ENCODE data around the gene MEX3B. TPM values are rescaled to one million over a fixed set of nuclear protein-coding genes. Genes with fewer than 3 reads are reported as not detected.
A peak's percentile ranks its signal among the peaks of the same experiment; 100 is the strongest.

MEX3B gene
- total and polyA plus RNA-seq, 9 donors, result 2.4 to 8.1 (median 5.2) TPM

DNA sequence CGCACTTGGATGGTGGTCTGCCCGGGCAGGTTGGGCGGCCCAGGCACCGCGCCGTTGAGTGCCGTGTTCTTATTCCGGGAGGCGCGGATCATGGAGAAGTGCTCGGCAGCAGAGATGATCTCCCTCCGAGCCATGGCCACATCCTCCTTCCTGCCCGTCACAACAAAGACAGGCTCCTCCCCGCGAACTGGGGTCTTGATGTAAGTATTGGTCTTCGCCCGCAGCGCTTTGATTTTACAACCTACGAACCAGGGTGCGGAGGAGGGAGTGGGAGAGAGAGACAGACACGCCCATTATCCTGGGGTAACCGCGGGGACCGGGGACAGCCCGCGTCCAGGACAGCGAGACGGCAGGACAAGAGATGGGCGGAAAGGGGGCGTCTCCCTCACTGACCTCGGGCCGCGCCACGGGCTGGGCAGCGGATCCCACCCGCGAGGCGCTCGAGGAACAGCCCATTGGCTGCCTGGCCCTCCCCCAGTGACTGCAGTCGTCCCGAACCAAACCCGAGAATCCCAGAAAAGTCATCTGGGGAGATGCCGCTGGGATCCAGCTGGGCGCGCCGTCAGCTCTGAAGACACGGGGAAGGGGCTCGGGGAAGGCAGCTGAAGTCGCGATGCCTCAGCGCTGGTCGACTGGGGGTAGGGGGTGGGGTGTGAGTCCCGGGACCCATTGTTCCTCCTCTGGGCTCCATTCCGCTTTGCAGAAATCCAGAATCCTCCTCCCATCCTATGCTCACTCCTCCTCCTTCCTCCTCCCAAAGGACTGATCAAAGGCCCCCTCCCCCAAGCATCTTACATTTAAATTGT is 1.2 kb downstream of the MEX3B start:
- H3K4me3 ChIP-seq, result peak overlapping the region; percentile 78
- H3K27ac ChIP-seq, result peak overlapping the region; percentile 90 to 91
- no peaks in the 10 kb centered on the region for H3K27me3 ChIP-seq
- intact Hi-C loops (cut with DNase I), result no loop called here
- no peaks in the 10 kb centered on the region for H3K9me3 ChIP-seq
- peaks cover 15% of the 10 kb centered on the region for H3K4me1 ChIP-seq (ENCODE audit: insufficient read depth)
- TF ChIP-seq, protein P1, sequence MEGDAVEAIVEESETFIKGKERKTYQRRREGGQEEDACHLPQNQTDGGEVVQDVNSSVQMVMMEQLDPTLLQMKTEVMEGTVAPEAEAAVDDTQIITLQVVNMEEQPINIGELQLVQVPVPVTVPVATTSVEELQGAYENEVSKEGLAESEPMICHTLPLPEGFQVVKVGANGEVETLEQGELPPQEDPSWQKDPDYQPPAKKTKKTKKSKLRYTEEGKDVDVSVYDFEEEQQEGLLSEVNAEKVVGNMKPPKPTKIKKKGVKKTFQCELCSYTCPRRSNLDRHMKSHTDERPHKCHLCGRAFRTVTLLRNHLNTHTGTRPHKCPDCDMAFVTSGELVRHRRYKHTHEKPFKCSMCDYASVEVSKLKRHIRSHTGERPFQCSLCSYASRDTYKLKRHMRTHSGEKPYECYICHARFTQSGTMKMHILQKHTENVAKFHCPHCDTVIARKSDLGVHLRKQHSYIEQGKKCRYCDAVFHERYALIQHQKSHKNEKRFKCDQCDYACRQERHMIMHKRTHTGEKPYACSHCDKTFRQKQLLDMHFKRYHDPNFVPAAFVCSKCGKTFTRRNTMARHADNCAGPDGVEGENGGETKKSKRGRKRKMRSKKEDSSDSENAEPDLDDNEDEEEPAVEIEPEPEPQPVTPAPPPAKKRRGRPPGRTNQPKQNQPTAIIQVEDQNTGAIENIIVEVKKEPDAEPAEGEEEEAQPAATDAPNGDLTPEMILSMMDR (IDR thresholded peaks at IDR 0.05), result no peak
- TF ChIP-seq POLR2A (IDR thresholded peaks at IDR 0.05), result no peak
- no peak for TF ChIP-seq EP300 (IDR thresholded peaks at IDR 0.05)
- peak; percentile 30 to 68 (median 53) for DNase-seq
- H3K36me3 ChIP-seq, result no peaks in the 10 kb centered on the region
- WGBS, 3 donors, result 0 to 1% (median 1%) methylated on average over 42 to 54 of the region's 54 CpGs

DNA sequence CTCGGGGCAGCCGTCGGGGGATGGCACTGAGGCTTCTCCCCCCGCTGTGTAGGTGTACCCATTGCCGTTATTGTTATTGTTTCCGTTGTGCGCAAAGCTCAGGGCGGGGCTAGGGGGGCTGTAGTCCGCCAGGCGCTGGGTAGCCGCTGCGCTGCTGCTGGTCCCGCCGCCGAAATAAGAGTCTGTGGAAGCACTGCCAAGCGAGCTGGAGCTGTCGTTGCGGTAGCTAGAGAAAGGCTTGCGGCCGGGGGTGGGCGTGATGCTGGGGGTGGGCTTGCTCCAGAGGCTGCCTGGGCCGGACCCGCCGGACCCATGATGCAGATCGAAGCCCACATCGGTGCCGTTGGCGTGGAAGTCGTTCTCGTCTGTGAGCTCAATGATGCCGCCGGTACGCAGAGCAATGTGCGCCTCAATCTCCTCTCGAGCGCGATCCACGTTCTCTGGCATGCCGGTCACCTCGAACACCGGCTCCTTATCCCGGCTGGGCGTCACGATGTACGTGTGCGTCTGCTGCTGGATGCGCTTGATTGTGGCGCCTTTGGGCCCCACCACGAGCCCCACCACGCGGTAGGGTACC is 1.9 kb downstream of the MEX3B start:
- TF ChIP-seq POLR2A (IDR thresholded peaks at IDR 0.05) (no peak), EP300 (IDR thresholded peaks at IDR 0.05) (no peak)
- TF ChIP-seq, protein P1 (IDR thresholded peaks at IDR 0.05), result no peak
- H3K9me3 ChIP-seq, result no peaks in the 10 kb centered on the region
- no peaks in the 10 kb centered on the region for H3K27me3 ChIP-seq
- peak in 4 of 5 donors; percentile 11 to 52 (median 37) for DNase-seq
- 12 to 23% (median 12%) methylated on average over 28 to 51 of the region's 51 CpGs for WGBS, 3 donors
- intact Hi-C loops (cut with DNase I), result no loop called here
- no peaks in the 10 kb centered on the region for H3K36me3 ChIP-seq
- H3K4me1 ChIP-seq (ENCODE audit: insufficient read depth), result peaks cover 15% of the 10 kb centered on the region
- peak overlapping the region; percentile 90 to 91 for H3K27ac ChIP-seq
- peak overlapping the region; percentile 78 for H3K4me3 ChIP-seq

DNA sequence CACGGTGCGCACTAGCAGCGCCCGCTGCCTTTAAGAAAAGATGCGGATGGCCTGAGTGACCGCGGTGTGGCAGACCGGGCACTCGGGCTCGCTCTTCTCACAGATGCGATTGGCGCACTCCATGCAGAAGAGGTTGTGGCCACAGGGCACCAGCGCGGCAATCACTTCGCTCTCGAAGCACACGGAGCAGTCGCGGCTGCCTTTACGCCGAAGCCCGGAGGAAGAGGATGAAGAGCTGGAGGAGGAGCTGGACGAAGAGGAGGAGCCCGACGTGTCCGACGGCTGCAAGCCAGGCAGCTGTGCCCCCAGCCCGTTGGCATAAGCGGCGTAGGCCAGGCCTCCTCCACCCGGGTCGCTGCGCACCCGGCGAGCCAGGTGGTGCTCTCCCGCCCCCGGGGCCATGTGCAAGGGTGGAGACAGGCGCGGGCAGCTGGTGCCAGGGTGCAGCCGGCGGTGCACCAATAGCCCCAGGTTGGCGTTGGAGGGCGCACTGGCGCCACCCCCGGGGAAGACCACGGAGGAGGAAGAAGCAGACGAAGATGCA is 2.6 kb downstream of the MEX3B start:
- Histone ChIP-seq H3K27me3 (no peaks in the 10 kb centered on the region), H3K9me3 (no peaks in the 10 kb centered on the region), H3K4me3 (no peak overlapping the region), H3K36me3 (no peaks in the 10 kb centered on the region), H3K4me1 (ENCODE audit: insufficient read depth) (peaks cover 15% of the 10 kb centered on the region), H3K27ac (peak overlapping the region in 1 of 2 donors; percentile 90)
- intact Hi-C loops (cut with DNase I), result no loop called here
- TF ChIP-seq, protein P1 (IDR thresholded peaks at IDR 0.05), result no peak
- TF ChIP-seq EP300 (IDR thresholded peaks at IDR 0.05) (no peak), POLR2A (IDR thresholded peaks at IDR 0.05) (no peak)
- WGBS, 3 donors, result 49 to 75% (median 50%) methylated on average over 47 of the region's 47 CpGs
- DNase-seq, result peak in 3 of 5 donors; percentile 25 to 46 (median 35)

DNA sequence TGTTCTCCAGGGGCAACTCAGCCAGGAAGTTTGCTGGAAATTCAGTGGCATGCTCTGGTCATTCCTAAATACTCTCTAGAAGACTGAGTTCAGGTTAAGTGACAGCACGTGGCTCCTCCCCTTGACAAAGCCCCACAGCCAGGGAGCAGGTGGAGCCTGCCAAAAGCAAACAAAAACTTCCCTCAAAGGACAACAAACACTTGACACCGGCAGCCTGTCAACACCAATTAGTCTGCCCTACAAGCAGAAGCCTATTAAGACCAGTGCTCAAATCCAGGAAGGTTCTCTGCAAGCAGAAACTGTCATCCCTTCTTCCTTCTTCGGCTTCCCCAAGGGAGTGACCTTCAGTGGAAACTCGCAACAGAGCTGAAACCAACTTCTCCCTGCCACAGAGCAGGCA is 5.0 kb downstream of the MEX3B start:
- 51 to 69% (median 60%) methylated on average over 4 of the region's 4 CpGs for WGBS, 3 donors
- DNase-seq, result no peak
- no peak overlapping the region for H3K4me3 ChIP-seq
- TF ChIP-seq POLR2A (IDR thresholded peaks at IDR 0.05), result no peak
- no peak for TF ChIP-seq EP300 (IDR thresholded peaks at IDR 0.05)
- TF ChIP-seq, protein P1 (IDR thresholded peaks at IDR 0.05), result no peak
- no peaks in the 10 kb centered on the region for H3K27me3 ChIP-seq
- no peaks in the 10 kb centered on the region for H3K9me3 ChIP-seq
- intact Hi-C loops (cut with DNase I), result no loop called here
- no peak overlapping the region for H3K27ac ChIP-seq
- peaks cover 15% of the 10 kb centered on the region for H3K4me1 ChIP-seq (ENCODE audit: insufficient read depth)
- H3K36me3 ChIP-seq, result no peaks in the 10 kb centered on the region
